Vagina (tissue), 2 donors: ENCODE measurements around the gene RABGAP1L. TPM values are rescaled to one million over a fixed set of nuclear protein-coding genes. Genes with fewer than 3 reads are reported as not detected.

ENCODE experiments used
- DNase-seq, 2 donors: peaks; one replicate each; pipeline ENCODE4 v3.0.0-alpha.2; 2017; ENCODE audit errors: extremely low spot score in 2 of 2
- H3K27ac ChIP-seq: fragments of 200-600 bp; sonication (generic); one replicate; pipeline ENCODE4 v1.5.1; 2019
- H3K27me3 ChIP-seq: fragments of 200-600 bp; sonication (generic); one replicate; pipeline ENCODE4 v1.5.1; 2019
- H3K36me3 ChIP-seq, 2 donors: fragments of 200-600 bp; sonication (generic); one replicate each; pipeline ENCODE4 v1.5.1; 2017 to 2019
- H3K4me1 ChIP-seq: fragments of 200-600 bp; sonication (generic); one replicate; pipeline ENCODE4 v1.5.1; 2019
- H3K4me3 ChIP-seq, 2 donors: fragments of 200-600 bp; sonication (generic); 1 replicate in 1 of 2; 2 replicates in 1 of 2; pipeline ENCODE4 v1.5.1; 2016 to 2019
- H3K9me3 ChIP-seq: fragments of 200-600 bp; sonication (generic); one replicate; pipeline ENCODE4 v1.5.1; 2019
- POLR2A ChIP-seq, 2 donors: fragments of 450-650 bp; IDR thresholded peaks; one replicate each; pipeline ENCODE4 v1.6.1; 2017; ENCODE audit warnings: antibody characterized with exemption in 2 of 2, mild to moderate bottlenecking in 2 of 2, moderate library complexity in 2 of 2
- POLR2AphosphoS5 ChIP-seq, 2 donors: sonication (generic); formaldehyde crosslinking; IDR thresholded peaks; one replicate each; pipeline ENCODE4 v1.9.0; 2017; ENCODE audit warnings: antibody characterized with exemption in 2 of 2, mild to moderate bottlenecking in 2 of 2, low read depth in 1 of 2; ENCODE audit not compliant: insufficient read depth in 1 of 2
- intact Hi-C: fragments of 100-400 bp; cut with DNase I; formaldehyde crosslinking; loops from one replicate; pipeline ENCODE4 v1.15.1; 2023
- total RNA-seq: library from RNA; depleted of rRNA; stranded (reverse); fragments of >200 nt; gene quantifications from one replicate; pipeline ENCODE4 v1.2.3, GENCODE V29; 2016
- TF ChIP-seq, protein P1 (sequence below), 3 experiments: fragments of 450-650 bp in 2 of 3; fragments of 200-600 bp in 1 of 3; sonication (generic) in 1 of 3; IDR thresholded peaks; one replicate each; pipeline ENCODE4 v1.5.1; 2017 to 2019; ENCODE audit warnings: antibody characterized with exemption in 3 of 3, mild to moderate bottlenecking in 2 of 3, moderate library complexity in 2 of 3

Gene RABGAP1L
- total RNA-seq, 1 donor from 2014 or later = 40.0 TPM

DNA sequence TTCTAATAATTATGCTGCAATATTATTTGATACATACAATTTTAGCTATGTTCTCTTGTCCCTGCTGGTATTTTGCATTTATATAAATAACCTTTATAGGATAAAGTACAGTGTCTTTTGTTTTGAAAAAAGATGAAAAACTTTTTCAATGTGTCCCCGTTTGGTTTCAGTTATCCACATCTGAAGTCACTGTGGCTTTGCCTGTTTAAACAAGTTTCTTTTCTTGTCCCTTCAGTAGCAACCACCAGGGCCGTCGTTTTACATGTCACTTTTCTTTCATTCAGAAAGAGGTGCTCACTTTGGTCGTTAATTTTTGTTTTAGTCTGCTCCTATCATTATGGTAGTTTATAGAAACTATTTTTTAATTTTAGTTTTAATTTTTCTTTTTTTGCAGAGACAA is 41.4 kb downstream of the RABGAP1L start:
- intact Hi-C loops = no loop called here
- H3K9me3 ChIP-seq = no peaks in the 10 kb centered on the region
- H3K27ac ChIP-seq = no peak overlapping the region
- no peaks in the 10 kb centered on the region for H3K27me3 ChIP-seq
- H3K4me1 ChIP-seq = no peaks in the 10 kb centered on the region
- no peak for TF ChIP-seq POLR2A (IDR thresholded peaks at IDR 0.05)
- TF ChIP-seq POLR2AphosphoS5 (IDR thresholded peaks at IDR 0.05; ENCODE audit: insufficient read depth in 1 of 2, low read depth in 1 of 2) = no peak
- TF ChIP-seq, protein P1, sequence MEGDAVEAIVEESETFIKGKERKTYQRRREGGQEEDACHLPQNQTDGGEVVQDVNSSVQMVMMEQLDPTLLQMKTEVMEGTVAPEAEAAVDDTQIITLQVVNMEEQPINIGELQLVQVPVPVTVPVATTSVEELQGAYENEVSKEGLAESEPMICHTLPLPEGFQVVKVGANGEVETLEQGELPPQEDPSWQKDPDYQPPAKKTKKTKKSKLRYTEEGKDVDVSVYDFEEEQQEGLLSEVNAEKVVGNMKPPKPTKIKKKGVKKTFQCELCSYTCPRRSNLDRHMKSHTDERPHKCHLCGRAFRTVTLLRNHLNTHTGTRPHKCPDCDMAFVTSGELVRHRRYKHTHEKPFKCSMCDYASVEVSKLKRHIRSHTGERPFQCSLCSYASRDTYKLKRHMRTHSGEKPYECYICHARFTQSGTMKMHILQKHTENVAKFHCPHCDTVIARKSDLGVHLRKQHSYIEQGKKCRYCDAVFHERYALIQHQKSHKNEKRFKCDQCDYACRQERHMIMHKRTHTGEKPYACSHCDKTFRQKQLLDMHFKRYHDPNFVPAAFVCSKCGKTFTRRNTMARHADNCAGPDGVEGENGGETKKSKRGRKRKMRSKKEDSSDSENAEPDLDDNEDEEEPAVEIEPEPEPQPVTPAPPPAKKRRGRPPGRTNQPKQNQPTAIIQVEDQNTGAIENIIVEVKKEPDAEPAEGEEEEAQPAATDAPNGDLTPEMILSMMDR (IDR thresholded peaks at IDR 0.05) = no peak
- H3K36me3 ChIP-seq = no peaks in the 10 kb centered on the region
- no peak for DNase-seq
- H3K4me3 ChIP-seq = no peak overlapping the region

DNA sequence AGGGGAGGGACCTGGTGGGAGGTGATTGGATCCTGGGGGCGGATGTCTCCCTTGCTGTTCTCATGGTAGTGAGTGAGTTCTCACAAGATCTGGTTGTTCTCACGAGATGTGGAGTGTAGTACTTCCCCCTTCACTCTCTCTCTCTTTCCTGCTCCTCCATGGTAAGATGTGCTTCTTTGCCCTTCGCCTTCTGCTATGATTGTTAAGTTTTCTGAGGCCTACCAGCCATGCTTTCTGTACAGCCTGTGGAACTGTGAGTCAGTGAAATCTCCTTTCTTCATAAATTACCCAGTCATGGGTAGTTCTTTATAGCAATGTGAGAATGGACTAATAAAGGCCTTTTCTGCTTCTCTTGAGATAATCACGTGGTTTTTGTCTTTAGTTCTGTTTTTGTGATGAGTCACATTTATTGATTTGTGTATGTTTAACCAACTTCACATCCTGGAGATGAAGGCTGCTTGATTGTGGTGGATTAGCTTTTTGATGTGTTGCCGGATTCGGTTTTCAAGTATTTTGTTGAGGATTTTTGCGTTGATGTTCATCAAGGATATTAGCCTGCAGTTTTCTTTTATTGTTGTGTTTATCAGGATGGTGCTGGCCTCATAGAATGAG is 45.5 kb downstream of the RABGAP1L start:
- Histone ChIP-seq H3K36me3 (no peaks in the 10 kb centered on the region), H3K4me1 (no peaks in the 10 kb centered on the region), H3K27me3 (no peaks in the 10 kb centered on the region), H3K4me3 (no peak overlapping the region), H3K9me3 (no peaks in the 10 kb centered on the region), H3K27ac (no peak overlapping the region)
- intact Hi-C loops = no loop called here
- TF ChIP-seq, protein P1 (IDR thresholded peaks at IDR 0.05) = no peak
- no peak for TF ChIP-seq POLR2A (IDR thresholded peaks at IDR 0.05)
- no peak for TF ChIP-seq POLR2AphosphoS5 (IDR thresholded peaks at IDR 0.05; ENCODE audit: insufficient read depth in 1 of 2, low read depth in 1 of 2)
- no peak for DNase-seq

DNA sequence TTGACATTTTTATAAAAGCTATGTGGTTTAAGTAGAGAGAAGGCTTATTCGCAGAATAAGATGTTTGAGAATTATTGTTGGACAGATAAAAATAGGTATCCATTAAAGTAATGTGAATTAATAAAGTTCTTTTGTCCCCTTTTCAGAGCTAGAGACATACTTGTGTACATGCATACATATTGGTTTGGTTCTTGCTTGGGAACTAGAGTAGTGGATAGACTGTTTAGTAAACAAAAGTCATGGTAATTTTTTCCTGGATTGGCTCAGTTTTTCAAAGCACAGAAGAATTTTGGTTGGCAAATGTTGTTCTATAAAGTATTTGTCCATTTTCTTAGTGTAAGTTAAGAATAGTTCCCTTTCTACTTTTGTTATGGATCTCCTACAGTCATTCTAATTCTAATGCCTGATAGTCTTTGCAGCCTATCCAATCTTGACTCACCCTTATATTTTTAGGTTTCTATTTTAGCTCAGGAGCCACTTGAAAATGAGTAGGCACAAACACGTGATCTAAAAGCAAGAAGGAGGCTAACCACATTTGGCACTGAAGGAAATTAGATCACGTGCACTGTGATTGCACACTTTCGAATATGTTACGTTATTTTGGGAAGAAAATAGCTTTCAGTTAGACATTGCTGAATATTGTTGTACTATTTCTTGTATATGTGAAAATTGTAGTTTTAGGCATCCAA is 47.0 kb downstream of the RABGAP1L start:
- Histone ChIP-seq H3K27ac (no peak overlapping the region), H3K4me1 (no peaks in the 10 kb centered on the region), H3K4me3 (no peak overlapping the region), H3K36me3 (no peaks in the 10 kb centered on the region), H3K27me3 (no peaks in the 10 kb centered on the region), H3K9me3 (no peaks in the 10 kb centered on the region)
- TF ChIP-seq POLR2A (IDR thresholded peaks at IDR 0.05) (no peak), POLR2AphosphoS5 (IDR thresholded peaks at IDR 0.05; ENCODE audit: insufficient read depth in 1 of 2, low read depth in 1 of 2) (no peak)
- TF ChIP-seq, protein P1 (IDR thresholded peaks at IDR 0.05) = no peak
- intact Hi-C loops = no loop called here
- DNase-seq = no peak

DNA sequence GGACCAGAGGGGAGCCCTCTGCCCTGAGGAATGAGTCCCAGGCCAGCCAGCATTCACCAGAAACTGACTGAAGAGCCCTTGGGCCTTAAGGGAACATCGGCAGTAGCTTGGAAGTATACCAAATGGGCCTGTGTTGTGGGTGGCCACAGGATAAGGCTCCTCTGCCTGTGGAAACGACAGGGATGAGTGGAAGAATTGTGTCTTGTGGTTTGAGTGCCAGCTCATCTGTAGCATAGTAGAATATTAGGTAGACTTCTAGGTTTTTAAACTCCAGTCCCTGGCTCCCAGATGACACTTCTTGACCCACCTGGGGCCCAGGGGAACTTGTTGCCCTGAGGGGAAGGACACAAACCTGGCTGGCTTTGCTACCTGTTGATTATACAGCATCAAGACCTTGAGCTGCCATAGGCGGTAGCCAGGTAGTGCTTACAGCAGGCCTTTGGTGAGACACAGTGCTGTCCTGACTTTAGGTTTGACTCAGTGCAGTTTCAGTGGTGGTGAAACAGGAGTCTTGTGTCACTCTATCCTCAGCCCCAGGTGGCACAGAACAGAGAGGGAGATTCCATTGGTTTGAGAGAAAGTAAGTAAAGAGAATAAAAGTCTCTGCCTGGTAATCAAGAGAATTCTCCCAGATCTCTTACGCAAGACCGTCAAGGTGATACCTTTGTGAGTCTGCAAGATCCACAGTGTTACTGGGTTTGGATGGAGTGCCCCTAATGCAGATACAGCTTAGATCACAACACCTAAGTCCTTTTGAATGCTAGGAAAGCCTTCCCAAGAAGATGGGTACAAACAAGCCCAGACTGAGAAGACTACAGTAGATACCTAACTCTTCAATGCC is 50.2 kb downstream of the RABGAP1L start:
- Histone ChIP-seq H3K27me3 (no peaks in the 10 kb centered on the region), H3K27ac (no peak overlapping the region), H3K9me3 (no peaks in the 10 kb centered on the region), H3K4me1 (no peaks in the 10 kb centered on the region), H3K36me3 (no peaks in the 10 kb centered on the region), H3K4me3 (no peak overlapping the region)
- no peak for DNase-seq
- intact Hi-C loops = no loop called here
- TF ChIP-seq, protein P1 (IDR thresholded peaks at IDR 0.05) = no peak
- TF ChIP-seq POLR2AphosphoS5 (IDR thresholded peaks at IDR 0.05; ENCODE audit: insufficient read depth in 1 of 2, low read depth in 1 of 2) (no peak), POLR2A (IDR thresholded peaks at IDR 0.05) (no peak)
